HG03095 (cell line): Measurements from ENCODE around the gene FAF2.
"Not testable (repeated sequence)": the region's sequence is repeated elsewhere in the genome, so short reads cannot be mapped to it uniquely, and the experiment has no call there.

Experiments used
- ATAC-seq: cut with Tn5 transposase; IDR thresholded peaks from one replicate; pipeline ENCODE4 v1.9.1; 2021; ENCODE audit warnings: moderate library complexity; ENCODE audit not compliant: unreplicated experiment

The FAF2 gene

DNA sequence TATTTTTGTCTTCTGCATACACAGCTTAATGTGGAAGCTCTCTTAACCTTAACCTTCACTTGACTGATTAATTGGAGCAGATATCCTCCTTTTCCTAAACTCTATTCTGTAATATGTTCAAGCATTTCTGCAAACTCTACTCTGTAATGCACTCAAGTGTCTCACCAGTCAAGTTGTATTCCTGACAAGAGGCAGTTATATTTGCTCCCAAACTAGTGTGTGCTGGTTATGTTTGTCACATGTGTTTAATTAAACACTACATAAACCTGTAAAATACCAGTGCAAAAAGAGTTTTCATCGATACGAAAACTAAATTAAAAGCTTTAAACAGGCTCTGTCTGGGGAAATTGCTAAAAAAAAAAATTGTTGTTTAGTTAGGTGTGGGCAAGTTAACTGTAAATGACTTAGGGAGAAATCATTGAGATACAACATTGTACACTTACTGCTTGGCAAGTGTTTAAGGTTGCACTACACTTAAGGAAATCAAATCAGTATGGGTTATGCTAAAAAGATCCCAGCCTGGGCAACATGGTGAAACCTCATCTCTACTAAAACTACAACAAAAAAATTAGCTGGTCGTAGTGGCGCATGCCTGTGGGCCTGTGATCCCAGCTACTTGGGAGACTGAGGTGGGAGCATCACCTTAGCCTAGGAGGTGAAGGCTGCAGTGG, 6.7 kb downstream of the FAF2 start:
- ATAC-seq: no peak

DNA sequence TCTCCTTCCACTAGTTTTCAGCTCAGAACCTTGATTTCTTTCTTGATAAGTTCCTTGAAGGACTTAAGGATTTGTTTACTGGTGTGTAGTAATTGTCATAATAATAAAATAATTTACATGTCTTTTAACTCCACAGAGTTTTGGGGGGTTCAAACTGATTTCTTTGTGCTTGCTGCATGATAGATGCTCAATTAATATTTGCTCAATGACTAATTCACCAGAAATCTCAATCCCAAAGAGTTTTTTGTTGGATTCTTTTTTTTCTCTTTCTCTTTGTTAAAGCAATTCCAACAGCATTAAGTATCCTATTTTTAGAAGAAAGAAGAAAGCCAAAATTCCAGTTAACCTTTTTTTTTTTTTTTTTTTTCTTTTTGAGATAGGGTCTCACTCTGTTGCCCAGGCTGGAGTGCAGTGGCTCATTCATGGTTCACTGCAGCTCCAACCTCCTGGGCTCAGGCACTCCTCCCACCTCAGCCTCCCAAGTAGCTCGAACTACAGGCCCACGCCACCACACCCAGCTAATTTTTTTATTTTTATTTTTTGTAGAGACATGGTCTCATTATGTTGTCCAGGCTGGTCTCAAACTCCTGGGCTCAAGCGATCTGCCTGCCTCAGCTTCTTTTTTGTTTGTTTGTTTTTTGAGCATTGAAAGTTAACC, 10.8 kb downstream of the FAF2 start:
- no peak for ATAC-seq

DNA sequence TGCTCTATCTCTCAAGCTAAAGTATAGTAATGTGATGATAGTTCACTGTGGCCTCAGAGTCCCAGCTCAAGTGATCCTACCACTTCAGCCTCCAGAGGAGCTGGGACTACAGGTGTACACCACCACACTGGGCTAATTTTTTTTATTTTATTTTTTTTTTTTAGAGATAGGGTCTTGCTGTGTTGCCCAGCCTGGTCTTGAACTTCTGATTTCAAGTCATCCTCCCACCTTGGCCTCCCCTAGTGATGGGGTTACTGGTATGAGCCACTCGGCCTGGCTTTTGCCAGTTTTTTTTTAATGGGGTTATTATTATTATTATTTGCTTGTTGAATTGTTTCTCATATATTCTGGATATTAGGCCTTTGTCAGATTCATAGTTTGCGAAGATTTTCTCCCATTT, 13.2 kb downstream of the FAF2 start:
- no peak for ATAC-seq

DNA sequence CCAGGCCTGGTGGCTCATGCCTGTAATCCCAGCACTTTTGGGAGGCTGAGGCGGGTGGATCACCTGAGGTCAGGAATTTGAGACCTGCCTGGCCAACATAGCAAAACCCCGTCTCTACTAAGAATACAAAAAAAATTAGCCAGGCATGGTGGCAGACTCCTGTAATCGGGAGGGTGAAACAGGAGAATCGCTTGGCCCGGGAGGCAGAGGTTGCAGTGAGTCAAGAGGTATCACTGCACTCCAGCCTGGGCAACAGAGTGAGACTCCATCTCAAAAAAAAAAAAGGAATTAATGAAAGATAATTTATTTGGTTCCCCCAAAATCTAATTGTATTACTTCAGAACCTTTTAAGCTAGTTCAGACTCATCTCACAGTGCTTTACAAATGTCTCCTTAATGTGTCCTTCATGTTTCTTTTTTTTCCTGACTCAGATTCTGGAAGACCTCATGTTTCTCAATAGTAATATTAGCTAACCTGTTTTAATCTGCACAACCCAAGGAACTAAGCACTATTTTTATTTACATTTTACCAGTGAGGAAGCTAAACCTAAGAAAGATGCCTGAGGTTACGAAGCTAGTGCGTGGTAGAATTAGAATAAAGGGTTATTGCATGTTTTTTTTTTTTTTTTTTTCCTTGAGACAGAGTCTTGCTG, 15.1 kb downstream of the FAF2 start:
- no peak for ATAC-seq

DNA sequence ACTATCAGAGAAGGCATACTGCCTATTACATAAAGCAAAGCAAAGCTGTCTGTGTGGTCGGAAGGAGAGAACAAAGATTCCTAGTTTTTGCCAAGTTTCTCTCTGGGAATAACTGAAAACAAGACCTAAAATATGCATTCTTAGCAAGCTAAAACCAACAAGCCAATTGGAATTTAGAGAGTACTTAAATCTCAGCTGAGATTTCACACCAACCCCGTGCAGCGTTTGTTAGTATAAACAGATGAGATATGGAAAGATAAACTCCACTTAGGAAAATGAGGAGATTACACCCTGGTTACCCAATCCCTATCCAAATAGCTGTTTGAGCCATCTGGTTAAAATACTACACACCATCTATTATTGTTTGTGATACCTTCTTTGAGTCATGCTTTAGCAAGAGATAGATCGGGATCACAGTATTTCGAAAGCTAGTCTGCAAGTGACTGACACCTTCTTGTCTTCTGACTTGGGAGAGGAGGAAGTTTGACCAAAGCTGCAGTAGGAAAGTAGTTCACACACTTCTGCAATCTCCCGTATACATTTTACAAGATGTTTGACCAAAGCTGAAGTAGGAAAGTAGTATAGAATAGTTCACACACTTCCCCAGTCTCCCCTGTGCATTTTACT, 18.2 kb downstream of the FAF2 start:
- ATAC-seq: no peak

DNA sequence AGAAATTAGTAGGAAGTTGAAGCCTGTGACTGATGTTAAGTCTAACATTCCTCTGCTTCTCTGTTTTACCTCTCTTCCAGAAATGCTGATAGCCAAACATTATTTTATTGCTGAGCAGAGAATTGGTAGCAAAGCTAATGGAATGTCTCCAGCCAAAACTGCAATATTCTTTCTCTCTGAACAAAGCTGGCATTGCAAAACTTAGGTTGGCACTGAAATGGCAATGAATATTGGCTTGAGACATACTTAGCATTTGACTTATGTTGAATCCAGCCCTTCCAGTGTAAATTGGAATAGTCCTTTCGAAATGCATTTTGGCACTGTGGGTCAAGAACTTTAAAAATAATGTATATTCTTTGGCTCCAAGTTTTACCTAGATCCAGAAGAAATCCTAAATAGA, 21.1 kb downstream of the FAF2 start:
- no peak for ATAC-seq

DNA sequence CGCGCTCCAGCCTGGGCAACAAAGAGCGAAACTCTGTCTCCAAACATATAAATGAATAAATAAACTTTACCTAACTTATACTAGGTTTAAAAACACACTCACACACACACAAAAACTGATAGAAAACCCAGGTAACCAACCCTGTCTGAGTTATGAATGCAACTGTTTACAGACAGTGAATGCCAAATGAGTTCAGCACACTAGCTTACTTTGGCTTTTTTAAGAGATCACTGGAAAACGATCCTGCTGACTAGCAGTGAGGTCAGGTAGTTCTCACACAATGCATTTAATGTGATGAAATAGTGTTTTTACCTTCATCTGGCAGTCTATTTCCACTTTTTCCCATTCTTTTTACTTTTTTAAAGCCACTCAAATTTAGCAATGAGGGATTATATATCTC, 22.4 kb downstream of the FAF2 start:
- ATAC-seq: no peak

DNA sequence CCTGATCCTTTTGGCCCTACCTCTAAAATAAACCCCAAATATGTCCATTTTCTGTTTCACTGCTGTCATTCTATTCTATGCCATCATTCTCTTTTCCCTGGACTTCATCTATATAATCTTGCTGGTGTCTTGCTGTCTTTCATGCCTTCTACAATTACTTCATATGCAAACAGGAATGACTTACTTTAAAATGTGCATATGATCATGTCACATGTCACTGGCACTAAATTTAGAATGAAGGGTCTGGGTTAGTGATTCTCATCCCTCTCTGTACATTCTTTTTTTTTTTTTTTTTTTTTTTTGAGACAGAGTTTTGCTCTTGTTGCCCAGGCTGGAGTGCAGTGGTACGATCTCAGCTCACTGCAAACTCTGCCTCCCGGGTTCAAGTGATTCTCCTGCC, 22.9 kb downstream of the FAF2 start:
- ATAC-seq: no peak

DNA sequence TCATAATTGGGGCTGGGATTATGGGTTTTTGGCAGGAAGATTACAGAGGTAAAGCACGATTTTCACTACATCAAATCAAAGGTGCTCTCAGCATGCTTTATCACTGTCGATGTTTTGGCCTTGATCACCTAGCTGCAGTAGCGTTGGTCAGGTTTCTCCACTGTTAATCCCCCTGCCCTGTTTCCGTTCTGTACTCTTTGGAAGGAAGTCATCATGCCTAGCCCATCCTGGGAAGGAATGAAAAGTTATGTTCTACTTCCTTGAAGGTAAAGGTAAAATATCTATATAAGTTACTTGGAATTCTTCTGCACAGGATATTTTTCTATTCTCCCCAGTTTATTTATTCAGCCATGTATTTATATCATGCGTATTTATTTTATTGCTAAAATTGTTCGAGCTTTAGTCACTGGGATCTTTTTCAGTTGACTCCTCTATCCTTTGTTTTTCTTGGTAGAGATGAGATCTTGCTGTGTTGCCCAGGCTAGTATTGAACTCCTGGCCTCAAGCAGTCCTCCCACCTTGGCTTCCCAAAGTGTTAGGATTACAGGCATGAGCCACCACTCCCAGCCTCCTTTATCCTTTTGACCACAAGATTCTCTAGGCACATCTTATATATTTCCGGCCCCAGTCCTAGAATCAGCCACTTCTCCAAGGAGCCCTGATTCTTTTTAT, 25.3 kb downstream of the FAF2 start:
- no peak for ATAC-seq

DNA sequence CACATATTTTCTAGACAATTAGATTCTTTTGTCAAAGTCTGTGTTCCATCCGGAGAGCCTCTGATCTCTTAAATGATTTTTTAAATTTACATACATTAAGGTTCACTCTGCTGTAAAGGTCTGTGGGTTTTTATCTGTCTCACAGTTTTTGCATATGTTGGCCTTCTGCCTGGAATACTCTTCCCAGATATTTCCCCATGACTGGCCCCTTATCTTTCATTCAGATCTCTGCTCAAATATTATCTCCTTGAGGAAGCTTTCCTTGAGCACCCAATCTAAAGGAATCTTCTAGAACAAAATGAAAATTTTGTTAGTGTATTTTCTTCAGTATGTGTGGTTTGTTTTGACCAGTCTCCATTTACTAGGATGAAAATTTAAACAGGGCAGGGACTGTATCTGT, 26.3 kb downstream of the FAF2 start:
- no peak for ATAC-seq

DNA sequence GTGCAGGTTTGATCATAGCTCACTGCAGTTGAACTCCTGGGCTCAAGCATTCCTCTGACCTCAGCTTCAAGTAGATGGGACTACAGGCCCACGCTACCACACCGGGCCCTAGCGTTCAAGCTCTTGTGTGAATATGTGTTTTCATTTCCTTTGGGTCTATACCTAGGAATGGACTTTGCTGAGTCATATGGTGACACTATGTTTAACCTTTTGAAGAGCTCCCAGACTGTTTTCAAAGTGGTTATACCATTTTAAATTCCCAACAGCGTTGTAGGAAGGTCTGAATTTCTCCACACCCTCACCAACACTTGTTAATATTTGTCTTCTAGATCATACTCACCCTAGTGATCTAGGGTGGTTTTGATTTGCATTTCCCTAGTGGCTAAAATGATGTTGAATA, 33.5 kb downstream of the FAF2 start:
- no peak for ATAC-seq

DNA sequence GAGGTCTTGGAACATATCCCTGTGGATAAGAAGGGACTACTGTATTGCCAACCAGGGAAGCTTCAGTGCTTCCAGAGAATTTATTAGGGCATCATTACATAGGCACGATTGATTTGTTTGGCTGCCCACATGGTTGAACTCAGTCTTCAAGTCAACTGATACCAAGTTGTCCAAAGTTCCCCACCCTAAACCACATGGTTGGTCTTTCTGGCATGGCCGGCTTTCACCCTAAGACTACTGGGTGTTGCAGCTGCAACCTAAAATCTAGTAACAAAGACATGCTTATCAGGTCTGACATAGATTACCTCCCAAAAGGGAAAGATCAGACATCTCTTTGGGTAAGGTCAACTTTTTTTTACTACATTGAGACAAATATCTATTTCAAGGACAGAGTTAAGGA, 37.0 kb downstream of the FAF2 start:
- ATAC-seq: no peak

DNA sequence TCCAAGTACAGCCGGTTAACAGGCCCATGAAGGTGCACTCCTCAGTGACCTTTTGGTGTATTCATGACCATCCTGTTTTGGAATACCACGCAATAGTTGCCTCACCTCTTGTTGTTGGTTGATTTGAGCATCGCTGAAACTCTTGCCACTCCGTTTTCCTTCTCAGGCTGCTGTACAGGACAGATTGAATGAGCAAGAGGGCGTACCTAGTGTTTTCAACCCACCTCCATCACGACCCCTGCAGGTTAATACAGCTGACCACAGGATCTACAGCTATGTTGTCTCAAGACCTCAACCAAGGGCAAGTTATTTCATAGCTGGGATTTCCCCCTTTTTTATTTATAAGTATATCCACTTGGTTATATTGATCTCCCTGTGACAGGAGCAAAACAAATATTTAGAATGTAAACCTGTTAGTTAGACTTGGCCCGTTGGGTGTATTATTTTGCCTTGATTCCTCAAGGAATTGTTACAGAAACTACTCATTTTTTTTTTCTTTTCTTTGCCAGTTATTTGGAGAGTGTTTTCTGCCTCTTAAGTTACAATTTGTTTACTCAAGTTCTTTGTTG, 38.1 kb downstream of the FAF2 start:
- ATAC-seq: no peak

DNA sequence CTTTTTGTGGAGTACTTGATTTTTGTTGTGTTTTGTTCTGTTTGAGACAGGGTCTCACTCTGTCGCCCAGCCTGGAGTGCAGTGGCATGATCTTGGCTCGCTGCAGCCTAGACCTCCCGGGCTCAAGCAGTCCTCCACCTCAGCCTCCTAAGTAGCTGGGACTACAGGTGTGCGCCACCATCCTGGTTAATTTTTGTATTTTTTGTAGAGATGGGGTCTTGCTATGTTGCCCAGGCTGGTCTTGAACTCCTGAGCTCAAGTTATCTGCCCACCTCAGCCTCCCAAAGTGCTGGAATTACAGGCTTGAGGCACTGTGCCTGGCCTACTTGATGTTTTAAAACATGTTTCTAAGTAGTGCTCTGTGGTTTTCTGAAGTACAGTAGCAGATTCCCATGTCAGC, 39.0 kb downstream of the FAF2 start:
- not testable (repeated sequence) for ATAC-seq

DNA sequence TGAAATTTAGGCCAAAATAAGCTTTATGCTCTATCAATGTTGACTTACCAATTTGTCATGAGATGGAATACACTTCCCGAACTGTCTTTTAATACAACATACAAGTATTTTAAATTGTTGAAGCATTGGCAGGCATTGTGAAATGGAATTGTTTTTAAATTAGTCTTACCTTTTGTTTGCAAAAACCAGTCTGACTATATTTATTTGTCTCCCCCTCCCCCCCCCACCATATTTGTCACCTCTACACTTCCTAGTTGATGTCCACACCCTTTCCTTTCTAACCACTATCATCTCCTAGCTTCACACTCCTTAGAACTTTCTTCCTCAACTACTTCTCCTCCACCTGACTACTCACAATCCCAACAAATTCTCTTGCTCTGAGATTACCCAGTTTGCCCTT, 40.9 kb downstream of the FAF2 start:
- ATAC-seq: no peak

DNA sequence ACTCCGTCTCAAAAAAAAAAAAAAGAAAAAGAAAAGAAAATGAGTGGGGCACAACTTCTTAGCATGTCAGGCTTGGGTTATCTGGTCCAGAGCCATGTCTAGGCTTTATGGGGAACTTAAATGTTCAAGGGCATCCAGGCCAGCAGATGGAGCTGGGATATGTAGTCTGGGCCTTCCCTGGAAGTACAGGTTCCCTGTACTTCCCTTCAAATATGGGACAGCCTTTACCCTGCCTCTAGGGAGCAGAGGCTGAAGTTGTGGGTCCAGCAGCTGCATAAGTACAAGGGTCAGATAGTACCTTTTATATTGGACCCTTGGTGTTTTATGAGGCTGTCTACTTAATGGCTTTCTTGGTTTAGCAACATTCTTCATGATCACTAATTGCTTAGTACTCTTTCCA, 42.1 kb downstream of the FAF2 start:
- ATAC-seq: no peak

DNA sequence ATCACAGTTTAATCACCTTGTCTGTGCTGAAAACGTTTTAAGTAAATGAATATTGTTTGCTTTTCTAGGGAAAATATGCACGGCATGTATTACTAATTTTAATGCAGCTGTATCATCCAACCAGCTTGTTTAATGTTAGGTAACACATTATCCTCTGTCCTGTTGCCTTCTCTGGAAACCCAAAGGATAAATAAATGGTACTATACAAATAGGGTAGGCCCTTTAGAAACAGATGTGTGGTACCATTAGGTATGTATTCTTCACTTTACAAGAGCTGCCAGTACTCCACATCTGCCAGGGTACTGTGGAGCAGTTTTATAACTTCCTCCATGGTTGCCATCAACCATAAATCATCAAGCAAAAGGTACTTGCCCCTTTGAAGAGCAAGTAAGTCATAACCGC, 42.9 kb downstream of the FAF2 start:
- ATAC-seq: no peak

DNA sequence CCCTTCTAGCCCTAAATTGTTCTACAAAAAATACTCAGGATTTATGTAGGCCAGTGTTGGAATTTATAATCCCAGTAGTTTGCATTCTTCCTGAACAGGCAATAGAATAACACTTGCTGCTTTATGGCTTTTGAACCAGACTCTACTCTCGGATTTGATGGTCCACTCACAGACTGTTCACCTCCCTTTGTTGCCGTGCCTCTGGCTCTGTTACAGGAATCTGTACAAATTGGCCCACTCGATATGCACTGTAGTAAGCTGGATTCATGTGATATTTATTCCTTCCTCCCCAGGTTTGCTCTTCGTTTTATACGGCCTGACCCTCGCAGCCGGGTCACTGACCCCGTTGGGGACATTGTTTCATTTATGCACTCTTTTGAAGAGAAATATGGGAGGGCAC, 43.7 kb downstream of the FAF2 start:
- ATAC-seq: no peak

DNA sequence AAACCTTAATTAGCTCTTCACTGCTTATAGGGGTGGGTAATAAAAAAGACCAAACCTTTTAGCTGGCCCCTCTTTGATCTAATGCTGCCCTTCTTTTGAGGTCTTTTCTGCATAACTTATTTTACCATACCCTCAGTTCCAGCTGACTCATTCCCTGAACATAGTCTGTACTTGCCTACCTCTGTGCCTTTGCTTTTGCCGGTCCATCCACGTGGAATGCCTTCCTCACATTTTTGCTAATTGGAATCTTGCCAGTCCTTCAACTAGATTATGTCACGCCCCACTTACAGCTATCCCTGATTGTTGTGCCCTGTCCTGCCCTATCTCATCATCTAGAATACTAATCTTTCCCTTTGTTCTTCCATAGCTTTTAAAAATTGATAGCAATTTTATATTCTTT, 44.2 kb downstream of the FAF2 start:
- no peak for ATAC-seq

DNA sequence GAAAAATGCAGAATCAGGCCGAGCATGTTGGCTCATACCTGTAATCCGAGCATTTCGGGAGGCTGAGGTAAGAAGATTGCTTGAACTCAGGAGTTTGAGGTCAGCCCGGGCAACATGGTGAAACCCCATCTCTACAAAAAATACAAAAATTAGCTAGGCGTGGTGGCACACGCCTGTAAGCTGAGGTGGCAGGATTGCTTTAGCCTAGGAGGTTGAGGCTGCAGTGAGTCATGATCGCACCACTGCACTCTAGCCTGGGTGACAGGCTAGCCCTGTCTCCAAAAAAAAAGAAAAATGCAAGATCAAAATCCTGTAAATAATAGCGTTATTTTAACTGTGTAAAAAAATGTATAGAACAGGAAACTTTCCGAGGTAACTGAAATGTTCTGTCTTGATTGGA, 49.7 kb downstream of the FAF2 start:
- no peak for ATAC-seq

DNA sequence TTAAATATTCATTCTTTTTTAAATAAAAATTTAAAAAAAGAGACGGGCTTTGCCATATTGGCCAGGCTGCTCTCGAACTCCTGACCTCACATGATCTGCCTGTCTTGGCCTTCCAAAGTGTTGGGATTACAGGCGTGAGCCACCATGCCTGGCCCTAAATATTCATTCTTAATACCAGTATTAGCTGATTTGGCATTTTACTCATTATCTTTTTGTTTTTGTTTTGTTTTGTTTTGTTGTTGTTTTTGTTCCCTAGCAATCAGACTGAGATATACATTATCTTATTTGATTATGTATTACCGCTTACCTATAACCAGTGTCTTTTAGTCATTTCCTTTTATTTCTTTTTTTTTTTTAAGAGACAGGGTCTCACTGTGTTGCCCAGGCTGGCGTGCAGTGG, 51.1 kb downstream of the FAF2 start:
- ATAC-seq: no peak
